Mucosa of descending colon (tissue), 3 donors: ENCODE measurements around the gene SLC66A2. TPM values are rescaled to one million over a fixed set of nuclear protein-coding genes. Genes with fewer than 3 reads are reported as not detected.
"Not testable (repeated sequence)": the region's sequence is repeated elsewhere in the genome, so short reads cannot be mapped to it uniquely, and the experiment has no call there.

Source experiments
- ATAC-seq: fragments of 200-7000 bp; cut with Tn5 transposase; one replicate; pipeline ENCODE4 v1.9.1; 2020; ENCODE audit warnings: mild to moderate bottlenecking, moderate library complexity
- DNase-seq, 3 donors: peaks; one replicate each; pipeline ENCODE4 v3.0.0-alpha.2; 2020
- H3K36me3 ChIP-seq: fragments of 200-600 bp; one replicate; pipeline ENCODE4 v1.8.0; 2021; ENCODE audit warnings: low read depth, mild to moderate bottlenecking
- H3K4me1 ChIP-seq: fragments of 200-600 bp; one replicate; pipeline ENCODE4 v1.8.0; 2021; ENCODE audit warnings: low read depth, mild to moderate bottlenecking
- H3K4me3 ChIP-seq: fragments of 200-600 bp; one replicate; pipeline ENCODE4 v1.8.0; 2021; ENCODE audit warnings: mild to moderate bottlenecking
- H3K9me3 ChIP-seq: fragments of 200-600 bp; one replicate; pipeline ENCODE4 v1.8.0; 2021; ENCODE audit warnings: mild to moderate bottlenecking
- intact Hi-C, 2 donors: fragments of 100-400 bp; cut with DNase I in 1 of 2; cut with micrococcal nuclease in 1 of 2; formaldehyde crosslinking; loops; one replicate each; pipeline versions ENCODE4 v1.11.0 to v1.11.1; 2022; cut with DNase I, micrococcal nuclease
- long read RNA-seq, 2 donors: library from polyadenylated mRNA; unstranded; transcript quantifications; one replicate each; pipeline ENCODE4 v2.0.0, GENCODE V29; 2019 to 2021
- total RNA-seq, 3 donors: library from RNA; stranded (reverse); fragmentation: NEBNext Ultra II Directional in 2 of 3; extraction: Animal tissue kit (Norgen Biotek cat#: 25700) in 2 of 3; gene quantifications; one replicate each; pipeline versions ENCODE4 v1.2.1 to v1.2.4, GENCODE V29; 2021 to 2023
- TF ChIP-seq, protein P1 (sequence below): fragments of 200-600 bp; IDR thresholded peaks from one replicate; pipeline ENCODE4 v1.8.0; 2022; ENCODE audit warnings: antibody characterized with exemption, mild to moderate bottlenecking
- donor health status: DM: no; HTN: no; CAD: no; lungs with moderate emphysema.
- donor health status: DM: no; HTN: no; CAD: no.
- donor health status: DM: no; HTN: yes; CAD: no.

SLC66A2 gene
- total RNA-seq: 10 to 100 TPM; 54.5 to 90.1 (median 68.6) TPM
- long read RNA-seq, donor 1, transcript PQLC1-211 (4 exons, 1,247 nt): minor isoform, 24 of 167 reads
- long read RNA-seq, donor 1, transcript PQLC1-203 (6 exons, 2,555 nt): minor isoform, 33 of 167 reads
- long read RNA-seq, donor 1, transcript PQLC1-202 (5 exons, 2,475 nt): major isoform, 46 of 167 reads
- long read RNA-seq, donor 1, partial matches to known transcripts: 16 of 167 reads
- long read RNA-seq, donor 1, other reads (novel, unspliced or antisense): 47 of 167 reads
- long read RNA-seq, donor 2, partial matches to known transcripts: 1 of 3 reads
- long read RNA-seq, donor 2, other reads (novel, unspliced or antisense): 2 of 3 reads

- Histone ChIP-seq H3K9me3 (no peaks in the 10 kb centered on the region), H3K36me3 (no peaks in the 10 kb centered on the region), H3K4me1 (peaks cover 52% of the 10 kb centered on the region), H3K4me3 (peak within 1 kb of the TSS; percentile 68)
- DNase-seq: peak; percentile 95 to 99 (median 96)
- TF ChIP-seq, protein P1, sequence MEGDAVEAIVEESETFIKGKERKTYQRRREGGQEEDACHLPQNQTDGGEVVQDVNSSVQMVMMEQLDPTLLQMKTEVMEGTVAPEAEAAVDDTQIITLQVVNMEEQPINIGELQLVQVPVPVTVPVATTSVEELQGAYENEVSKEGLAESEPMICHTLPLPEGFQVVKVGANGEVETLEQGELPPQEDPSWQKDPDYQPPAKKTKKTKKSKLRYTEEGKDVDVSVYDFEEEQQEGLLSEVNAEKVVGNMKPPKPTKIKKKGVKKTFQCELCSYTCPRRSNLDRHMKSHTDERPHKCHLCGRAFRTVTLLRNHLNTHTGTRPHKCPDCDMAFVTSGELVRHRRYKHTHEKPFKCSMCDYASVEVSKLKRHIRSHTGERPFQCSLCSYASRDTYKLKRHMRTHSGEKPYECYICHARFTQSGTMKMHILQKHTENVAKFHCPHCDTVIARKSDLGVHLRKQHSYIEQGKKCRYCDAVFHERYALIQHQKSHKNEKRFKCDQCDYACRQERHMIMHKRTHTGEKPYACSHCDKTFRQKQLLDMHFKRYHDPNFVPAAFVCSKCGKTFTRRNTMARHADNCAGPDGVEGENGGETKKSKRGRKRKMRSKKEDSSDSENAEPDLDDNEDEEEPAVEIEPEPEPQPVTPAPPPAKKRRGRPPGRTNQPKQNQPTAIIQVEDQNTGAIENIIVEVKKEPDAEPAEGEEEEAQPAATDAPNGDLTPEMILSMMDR: no peak
- intact Hi-C loops: no loop called here
- peak; percentile 83 for ATAC-seq
Measured at GRCh38 chr18:79951545-79952455, at the start of gene SLC66A2. TSS of gene SLC66A2 (minus strand) at chr18:79951653. CDS start at chr18:79950926, 727 bp downstream.

GRCh38 chr18:80000877-80001276 is 49.4 kb upstream of the SLC66A2 start:
- H3K4me1 ChIP-seq: no peaks in the 10 kb centered on the region
- H3K36me3 ChIP-seq: no peaks in the 10 kb centered on the region
- no peak overlapping the region for H3K4me3 ChIP-seq
- TF ChIP-seq, protein P1: no peak
- intact Hi-C loops: no loop called here
- DNase-seq (no peak), ATAC-seq (no peak)
- peaks cover 17% of the 10 kb centered on the region for H3K9me3 ChIP-seq

DNA sequence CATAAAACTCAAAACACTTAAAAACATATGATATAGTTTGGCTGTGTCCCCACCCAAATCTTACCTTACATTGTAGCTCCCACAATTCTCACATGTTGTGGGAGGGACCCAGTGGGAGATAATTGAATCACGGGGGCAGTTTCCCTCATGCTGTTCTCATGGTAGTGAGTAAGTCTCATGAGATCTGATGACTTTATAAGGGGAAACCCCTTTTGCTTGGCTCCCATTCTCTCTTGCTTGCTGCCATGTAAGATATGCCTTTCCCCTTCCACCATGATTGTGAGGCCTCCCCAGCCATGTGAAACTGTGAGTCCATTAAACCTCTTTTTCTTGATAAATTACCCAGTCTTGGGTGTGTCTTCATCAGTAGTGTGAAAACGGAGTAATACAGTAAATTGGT is 48.2 kb upstream of the SLC66A2 start:
- H3K9me3 ChIP-seq: peaks cover 17% of the 10 kb centered on the region
- H3K4me1 ChIP-seq, H3K36me3 ChIP-seq, DNase-seq, H3K4me3 ChIP-seq, ATAC-seq, intact Hi-C loops: not testable (repeated sequence)

DNA sequence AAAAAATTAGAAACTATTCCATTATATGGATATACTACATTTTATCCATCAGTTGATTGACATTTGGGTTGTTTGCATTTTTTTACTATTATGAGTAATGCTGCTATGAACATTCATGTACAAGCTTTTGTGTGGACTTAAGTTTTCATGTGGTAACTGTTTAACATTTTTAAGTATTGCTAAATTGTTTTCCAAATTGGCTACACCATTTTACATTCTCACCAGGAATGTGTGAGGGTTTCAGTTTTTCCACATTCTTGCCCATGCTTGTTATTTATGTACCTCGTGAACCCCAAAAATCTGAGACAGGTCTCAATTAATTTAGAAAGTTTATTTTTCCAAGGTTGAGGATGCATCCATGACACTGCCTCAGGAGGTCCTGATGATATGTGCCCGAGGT is 40.0 kb upstream of the SLC66A2 start:
- no peaks in the 10 kb centered on the region for H3K9me3 ChIP-seq
- peaks cover 12% of the 10 kb centered on the region for H3K4me1 ChIP-seq
- no peaks in the 10 kb centered on the region for H3K36me3 ChIP-seq
- intact Hi-C loops: no loop called here
- TF ChIP-seq, protein P1: no peak
- no peak overlapping the region for H3K4me3 ChIP-seq
- ATAC-seq: no peak
- no peak for DNase-seq

- TF ChIP-seq, protein P1: no peak
- Histone ChIP-seq H3K4me1 (peaks cover 13% of the 10 kb centered on the region), H3K9me3 (no peaks in the 10 kb centered on the region), H3K4me3 (no peak overlapping the region), H3K36me3 (no peaks in the 10 kb centered on the region)
- ATAC-seq: no peak
- peak in 1 of 3 donors; percentile 55 for DNase-seq
- intact Hi-C loops: loop anchor here in 1 of 2 donors (5.0 kb wide), 1 partner anchor 158 kb away; no protein-coding TSS in a partner anchor
Measured at GRCh38 chr18:79989195-79989497, 37.7 kb upstream of the SLC66A2 start.
